NK-92 treated with Interleukin-12 subunit alpha and Interleukin-12 subunit beta, amount 100 ng/mL, for 24 hours (cell line): Measurements from ENCODE around the gene TMEFF2.

ENCODE experiments used
- DNase-seq: peaks from one replicate; lab custom pipeline; 2025; lab: John Stamatoyannopoulos, UW

The TMEFF2 gene

DNA sequence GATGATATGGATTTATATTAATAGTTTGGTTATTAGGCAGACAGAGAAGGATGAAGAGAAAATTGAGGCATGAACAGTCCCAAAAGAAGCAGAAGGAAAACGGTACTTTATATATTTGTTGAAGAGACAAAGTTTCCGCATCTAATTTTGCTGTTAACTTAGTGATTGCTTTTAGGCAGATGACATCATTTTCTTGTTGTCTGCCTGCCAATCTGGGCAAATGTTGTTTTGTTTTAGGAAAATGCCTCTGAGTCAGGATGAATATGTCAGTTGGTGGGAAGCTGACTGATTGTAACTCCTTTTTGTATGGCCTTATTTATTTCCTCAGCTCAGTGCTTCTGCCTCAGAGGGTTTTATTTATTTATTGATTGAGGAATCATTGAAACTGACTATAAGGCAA, 295.3 kb downstream of the TMEFF2 start:
- DNase-seq, result no peak
